Measurements from ENCODE around the gene AZU1. TPM values are rescaled to one million over a fixed set of nuclear protein-coding genes. Genes with fewer than 3 reads are reported as not detected.

Gene AZU1
- total and polyA plus RNA-seq, 2 of the 8 experiments (the other 6 are each of a cell fraction or from before 2014, with no cell fraction given): 0.80 to 1.3 TPM

DNA sequence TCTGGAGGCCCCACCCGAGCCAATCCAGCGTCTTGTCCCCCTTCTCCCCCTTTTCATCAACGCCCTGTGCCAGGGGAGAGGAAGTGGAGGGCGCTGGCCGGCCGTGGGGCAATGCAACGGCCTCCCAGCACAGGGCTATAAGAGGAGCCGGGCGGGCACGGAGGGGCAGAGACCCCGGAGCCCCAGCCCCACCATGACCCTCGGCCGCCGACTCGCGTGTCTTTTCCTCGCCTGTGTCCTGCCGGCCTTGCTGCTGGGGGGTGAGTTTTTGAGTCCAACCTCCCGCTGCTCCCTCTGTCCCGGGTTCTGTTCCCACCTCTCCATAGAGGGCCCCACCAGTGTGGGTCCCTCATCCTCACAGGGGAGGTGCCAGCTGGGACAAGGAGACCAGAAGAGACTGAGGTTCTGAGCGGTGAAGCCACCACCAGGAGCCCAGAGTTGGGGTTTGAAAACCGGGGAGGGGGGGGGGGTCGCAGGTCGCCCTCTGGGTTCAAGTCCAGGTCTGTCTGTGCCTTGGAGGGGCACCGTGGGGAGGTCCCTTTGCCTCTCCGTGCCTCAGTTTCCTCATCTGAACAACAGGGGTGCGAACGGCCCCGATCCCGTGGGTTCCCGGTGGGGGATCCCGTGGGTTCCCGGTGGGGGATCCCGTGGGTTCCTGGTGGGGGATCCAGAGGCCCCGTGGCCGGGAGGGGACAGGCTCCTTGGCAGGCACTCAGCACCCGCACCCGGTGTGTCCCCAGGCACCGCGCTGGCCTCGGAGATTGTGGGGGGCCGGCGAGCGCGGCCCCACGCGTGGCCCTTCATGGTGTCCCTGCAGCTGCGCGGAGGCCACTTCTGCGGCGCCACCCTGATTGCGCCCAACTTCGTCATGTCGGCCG lies 24.7 kb downstream of the AZU1 start, which contains the start of gene ELANE:
Gene ELANE (plus strand): TSS at position 168 of the 878 bp plus-strand sequence. CDS start 26 bp downstream, at position 194.
- H3K79me2 ChIP-seq (ENCODE audit: control insufficient read depth in 1 of 2, insufficient read depth in 2 of 2, low read length in 2 of 2): no peaks in the 10 kb centered on the region
- H2BK20ac ChIP-seq (ENCODE audit: low read length): no peak within 1 kb of the TSS
- H2AFZ ChIP-seq (ENCODE audit: low read length): no peak within 1 kb of the TSS
- no peak within 1 kb of the TSS for H3K27ac ChIP-seq (ENCODE audit: low read depth, low read length)
- no peak within 1 kb of the TSS for H3K23ac ChIP-seq (ENCODE audit: insufficient read length)
- H3K56ac ChIP-seq (replicated peaks; ENCODE audit: insufficient read length, low read depth, low read length): no peak within 1 kb of the TSS
- no peak within 1 kb of the TSS for H2BK120ac ChIP-seq (replicated peaks; ENCODE audit: low read depth, low read length)
- no peaks in the 10 kb centered on the region for H3K4me1 ChIP-seq (replicated peaks in 1 of 4; ENCODE audit: control insufficient read depth in 3 of 4, insufficient read depth in 4 of 4, low read length in 3 of 4)
- no peak within 1 kb of the TSS for H3K18ac ChIP-seq (ENCODE audit: extremely low read depth, low read length)
- no peaks in the 10 kb centered on the region for H3K23me2 ChIP-seq (ENCODE audit: low read depth, low read length)
- no peak within 1 kb of the TSS for H4K91ac ChIP-seq (replicated peaks; ENCODE audit: insufficient read length, low read length)
- no peak within 1 kb of the TSS for H2AK5ac ChIP-seq (ENCODE audit: low read depth, low read length)
- no peak within 1 kb of the TSS for H3K4me3 ChIP-seq (ENCODE audit: extremely low read depth in 1 of 4, insufficient read depth in 2 of 4, low read depth in 3 of 4, low read length in 4 of 4)
- ChIA-PET CTCF (ENCODE audit: partially characterized antibody) (no interaction called here), POLR2A (ENCODE audit: partially characterized antibody) (interaction anchor here (0.6 kb wide), 2 partner anchors 19 to 21 kb away, joined by 3 to 4 read pairs; no protein-coding TSS in a partner anchor)
- WGBS, 2 experiments (ENCODE audit: extremely low coverage in 1 of 2, insufficient coverage in 1 of 2, insufficient read length in 1 of 2, insufficient replicate concordance in 2 of 2, low coverage in 1 of 2, low lambda C conversion rate in 2 of 2, missing lambda C conversion rate in 1 of 2): 85% methylated on average over 29 of the region's 55 CpGs; no CpG with 5 or more reads in 1 of the 2 experiments
- no peak within 1 kb of the TSS for H3K4ac ChIP-seq (replicated peaks; ENCODE audit: insufficient read length, low read depth, low read length)
- peak within 1 kb of the TSS; percentile 25; the same call in 1 of the 2 replicates for H4K8ac ChIP-seq (ENCODE audit: extremely low read depth, insufficient read depth, low read length)
- H3K14ac ChIP-seq (ENCODE audit: insufficient read length): no peak within 1 kb of the TSS
- TF ChIP-seq SUZ12 (IDR thresholded peaks at IDR 0.05; ENCODE audit: low read length) (no peak), POLR2AphosphoS5 (IDR thresholded peaks at IDR 0.05; ENCODE audit: low read depth, low read length) (no peak), JUN (IDR thresholded peaks at IDR 0.05; ENCODE audit: low read depth, low read length) (no peak), RXRA (IDR thresholded peaks at IDR 0.05; ENCODE audit: insufficient read depth, low read depth, low read length) (no peak), FOSL1 (IDR thresholded peaks at IDR 0.05; ENCODE audit: insufficient read depth, low read depth, low read length) (no peak), TCF12 (IDR thresholded peaks at IDR 0.05; ENCODE audit: low read depth, low read length) (no peak), KDM4A (IDR thresholded peaks at IDR 0.05; ENCODE audit: low read depth, low read length, severe bottlenecking) (no peak), RNF2 (IDR thresholded peaks at IDR 0.05; ENCODE audit: borderline replicate concordance, low read depth, low read length, missing control alignments, poor library complexity, severe bottlenecking) (no peak), EZH2 (IDR thresholded peaks at IDR 0.05; ENCODE audit: low read depth, low read length, severe bottlenecking) (no peak), KDM5A (IDR thresholded peaks at IDR 0.05; ENCODE audit: low read length) (no peak), SP1 (IDR thresholded peaks at IDR 0.05; ENCODE audit: low read depth, low read length) (no peak), SIN3A (conservative IDR thresholded peaks at IDR 0.05 in 1 of 2, IDR thresholded peaks at IDR 0.05 in 1 of 2; ENCODE audit: low read depth in 1 of 2, low read length in 2 of 2) (no peak)
- no peaks in the 10 kb centered on the region for H3K9me3 ChIP-seq (ENCODE audit: insufficient read depth in 2 of 2, low read depth in 1 of 2, low read length in 1 of 2)
- no peaks in the 10 kb centered on the region for H4K20me1 ChIP-seq (replicated peaks in 1 of 2; ENCODE audit: control insufficient read depth in 1 of 2, insufficient read depth in 2 of 2, low read length in 2 of 2)
- H3K9ac ChIP-seq (replicated peaks in 1 of 4; ENCODE audit: extremely low read depth in 1 of 4, low read depth in 3 of 4, low read length in 3 of 4): no peak within 1 kb of the TSS
- H2BK15ac ChIP-seq (ENCODE audit: low read length): no peak within 1 kb of the TSS
- H3K36me3 ChIP-seq (ENCODE audit: control insufficient read depth in 2 of 4, insufficient read depth in 4 of 4, low read length in 3 of 4): no peaks in the 10 kb centered on the region
- no peak within 1 kb of the TSS for H3K4me2 ChIP-seq (ENCODE audit: insufficient read depth in 1 of 2, low read depth in 2 of 2, low read length in 2 of 2)
- FAIRE-seq: no peak
- no peaks in the 10 kb centered on the region for H3K79me1 ChIP-seq (ENCODE audit: low read depth, low read length)
- no peaks in the 10 kb centered on the region for H3K27me3 ChIP-seq (replicated peaks in 1 of 4; ENCODE audit: control insufficient read depth in 3 of 4, extremely low read depth in 1 of 4, insufficient read depth in 3 of 4, low read length in 3 of 4)
- no peak for DNase-seq (ENCODE audit: low read depth in 1 of 2, low spot score in 2 of 2)
- H2BK12ac ChIP-seq (ENCODE audit: low read depth, low read length): no peak within 1 kb of the TSS
- H2BK5ac ChIP-seq (ENCODE audit: low read depth, low read length): no peak within 1 kb of the TSS
- H4K5ac ChIP-seq (ENCODE audit: insufficient read length, low read depth, low read length): no peak within 1 kb of the TSS
